ENCODE results near the gene TENT4A.

Gene TENT4A

DNA sequence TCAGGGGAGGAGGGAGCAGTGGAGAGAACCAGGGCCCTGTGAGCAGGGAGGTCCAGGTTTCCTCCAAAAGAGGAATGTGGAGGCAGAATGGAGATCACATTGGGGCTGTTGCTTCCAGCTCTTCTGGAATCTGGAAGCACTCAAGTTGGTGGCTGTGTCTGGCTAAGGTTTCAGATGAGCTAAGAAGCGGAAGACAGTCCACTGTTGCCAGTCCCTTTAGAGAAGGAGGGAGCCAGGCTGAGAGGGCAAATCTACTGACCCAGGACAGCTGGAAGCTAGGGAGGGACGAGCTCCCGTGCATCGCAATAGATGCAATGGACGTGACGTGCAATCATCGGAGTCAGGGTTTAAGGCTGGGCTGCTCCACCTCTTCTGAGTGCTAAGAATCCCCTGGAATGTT, 71.2 kb downstream of the TENT4A start:
- TF ChIP-seq, protein P1, sequence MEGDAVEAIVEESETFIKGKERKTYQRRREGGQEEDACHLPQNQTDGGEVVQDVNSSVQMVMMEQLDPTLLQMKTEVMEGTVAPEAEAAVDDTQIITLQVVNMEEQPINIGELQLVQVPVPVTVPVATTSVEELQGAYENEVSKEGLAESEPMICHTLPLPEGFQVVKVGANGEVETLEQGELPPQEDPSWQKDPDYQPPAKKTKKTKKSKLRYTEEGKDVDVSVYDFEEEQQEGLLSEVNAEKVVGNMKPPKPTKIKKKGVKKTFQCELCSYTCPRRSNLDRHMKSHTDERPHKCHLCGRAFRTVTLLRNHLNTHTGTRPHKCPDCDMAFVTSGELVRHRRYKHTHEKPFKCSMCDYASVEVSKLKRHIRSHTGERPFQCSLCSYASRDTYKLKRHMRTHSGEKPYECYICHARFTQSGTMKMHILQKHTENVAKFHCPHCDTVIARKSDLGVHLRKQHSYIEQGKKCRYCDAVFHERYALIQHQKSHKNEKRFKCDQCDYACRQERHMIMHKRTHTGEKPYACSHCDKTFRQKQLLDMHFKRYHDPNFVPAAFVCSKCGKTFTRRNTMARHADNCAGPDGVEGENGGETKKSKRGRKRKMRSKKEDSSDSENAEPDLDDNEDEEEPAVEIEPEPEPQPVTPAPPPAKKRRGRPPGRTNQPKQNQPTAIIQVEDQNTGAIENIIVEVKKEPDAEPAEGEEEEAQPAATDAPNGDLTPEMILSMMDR (IDR thresholded peaks at IDR 0.05) = no peak

DNA sequence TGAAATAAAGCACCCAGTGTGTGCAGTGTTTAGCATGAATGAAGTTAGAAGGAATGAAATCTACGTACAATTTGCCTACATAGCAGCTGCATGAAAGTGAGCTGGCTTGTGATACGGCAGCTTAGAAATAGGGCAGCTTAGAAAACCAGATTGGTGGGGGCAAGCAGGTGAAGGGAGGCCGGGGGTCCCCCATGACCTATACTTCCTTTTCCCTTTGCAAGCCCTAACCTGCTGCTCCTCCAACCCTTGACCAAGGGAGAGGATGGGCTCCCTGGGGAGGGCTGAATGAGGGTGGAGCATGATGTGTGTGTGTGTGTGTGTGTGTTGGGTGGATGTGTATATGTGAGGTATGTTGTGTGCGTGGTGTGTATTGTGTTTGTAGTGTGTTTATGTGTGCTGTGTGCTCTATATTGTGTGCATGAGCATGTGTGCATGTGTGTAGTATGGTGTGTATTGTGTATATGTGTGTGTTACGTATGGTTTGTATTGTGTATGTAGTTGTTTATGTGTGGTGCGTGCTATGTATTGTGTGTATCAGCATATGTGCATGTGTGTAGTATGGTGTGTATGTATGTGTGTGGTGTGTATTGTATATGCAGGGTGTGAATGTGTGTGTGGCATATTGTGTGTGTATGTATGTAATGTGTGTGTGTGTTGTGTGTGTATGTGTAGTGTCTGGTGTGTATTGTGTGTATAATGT, 72.1 kb downstream of the TENT4A start:
- TF ChIP-seq, protein P1 (IDR thresholded peaks at IDR 0.05) = no peak

DNA sequence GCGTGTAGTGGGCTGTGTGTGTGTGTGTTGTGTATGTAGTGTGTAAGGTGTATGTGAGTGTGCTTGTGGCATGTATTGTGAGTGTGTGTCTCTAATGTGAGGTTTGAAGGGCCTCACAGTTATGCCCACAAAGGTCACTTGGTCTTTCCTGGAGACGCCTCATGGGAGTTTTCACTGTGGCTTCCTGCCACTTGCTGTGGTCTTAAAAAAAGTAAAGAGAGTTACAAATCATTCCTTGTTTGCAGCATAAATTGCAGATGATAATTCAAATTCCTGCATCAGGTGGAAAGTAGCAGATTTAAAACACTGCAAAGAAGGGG, 72.6 kb downstream of the TENT4A start:
- TF ChIP-seq, protein P1 (IDR thresholded peaks at IDR 0.05) = no peak

DNA sequence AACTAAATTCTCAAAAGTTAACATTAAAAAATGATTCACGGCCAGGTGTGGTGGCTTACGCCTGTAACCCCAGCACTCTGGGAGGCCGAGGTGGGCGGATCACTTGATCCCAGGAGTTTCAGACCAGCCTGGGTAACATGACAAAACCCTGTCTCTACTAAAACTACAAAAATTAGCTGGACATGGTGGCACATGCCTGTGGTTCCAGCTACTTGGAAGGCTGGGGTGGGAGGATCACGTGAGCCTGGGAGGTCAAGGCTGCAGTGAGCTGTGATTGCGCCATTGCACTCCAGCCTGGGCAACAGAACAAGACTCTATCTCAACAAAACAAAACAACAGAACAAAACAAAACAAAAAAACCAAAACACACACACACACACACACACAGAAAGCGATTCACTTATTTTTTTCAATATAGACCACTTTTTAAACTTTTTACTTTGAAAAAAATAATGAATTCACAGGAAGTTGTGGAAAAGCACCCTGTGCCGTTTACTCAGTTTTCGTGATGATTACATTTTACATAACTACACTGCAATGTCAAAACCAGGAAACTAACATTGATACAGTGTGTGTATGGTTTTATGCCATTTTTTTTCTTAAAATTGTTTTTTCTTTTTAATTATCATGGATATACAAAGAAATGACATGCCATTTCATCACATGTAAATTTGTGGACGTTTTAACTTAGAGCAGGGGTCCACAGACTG, 73.7 kb downstream of the TENT4A start:
- TF ChIP-seq, protein P1 (IDR thresholded peaks at IDR 0.05) = no peak

DNA sequence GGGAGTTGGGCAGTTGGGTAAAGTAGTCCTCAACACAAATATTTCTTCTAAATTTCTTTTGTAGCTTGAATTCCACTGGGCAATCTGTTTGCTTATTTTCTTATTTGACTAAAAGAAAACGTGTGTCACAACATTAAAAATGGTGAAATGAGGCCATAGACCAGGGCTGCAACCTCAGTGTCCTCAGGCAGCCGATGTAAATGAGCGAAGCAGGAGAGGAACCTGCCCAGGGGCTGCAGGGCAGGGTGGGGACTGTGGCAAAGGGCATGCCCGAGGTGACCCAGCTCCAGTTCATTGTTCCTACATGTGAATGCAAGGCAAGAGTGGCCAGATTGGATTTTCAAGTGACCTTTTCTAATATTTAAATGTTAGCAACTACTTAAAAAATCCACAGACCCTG, 74.7 kb downstream of the TENT4A start:
- TF ChIP-seq, protein P1 (IDR thresholded peaks at IDR 0.05) = no peak

DNA sequence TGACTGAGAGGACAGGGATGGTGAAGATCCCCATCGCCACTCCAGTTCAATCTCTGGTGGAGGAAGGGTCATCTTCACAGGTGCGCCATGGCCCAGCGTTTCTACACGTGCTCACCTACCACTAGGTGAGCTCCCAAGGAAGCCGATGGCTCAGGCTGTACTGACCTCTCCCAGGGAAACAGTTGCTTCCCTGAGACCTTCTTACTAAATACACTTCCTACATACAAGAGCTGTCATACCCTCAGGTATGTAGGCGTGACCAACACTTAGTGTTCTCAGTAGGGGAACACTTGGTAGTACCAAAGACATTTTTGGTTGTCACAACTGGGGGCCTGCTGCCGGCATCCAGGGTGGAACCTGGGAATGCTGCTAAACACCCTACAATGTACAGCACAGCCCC, 75.2 kb downstream of the TENT4A start:
- TF ChIP-seq, protein P1 (IDR thresholded peaks at IDR 0.05) = no peak

DNA sequence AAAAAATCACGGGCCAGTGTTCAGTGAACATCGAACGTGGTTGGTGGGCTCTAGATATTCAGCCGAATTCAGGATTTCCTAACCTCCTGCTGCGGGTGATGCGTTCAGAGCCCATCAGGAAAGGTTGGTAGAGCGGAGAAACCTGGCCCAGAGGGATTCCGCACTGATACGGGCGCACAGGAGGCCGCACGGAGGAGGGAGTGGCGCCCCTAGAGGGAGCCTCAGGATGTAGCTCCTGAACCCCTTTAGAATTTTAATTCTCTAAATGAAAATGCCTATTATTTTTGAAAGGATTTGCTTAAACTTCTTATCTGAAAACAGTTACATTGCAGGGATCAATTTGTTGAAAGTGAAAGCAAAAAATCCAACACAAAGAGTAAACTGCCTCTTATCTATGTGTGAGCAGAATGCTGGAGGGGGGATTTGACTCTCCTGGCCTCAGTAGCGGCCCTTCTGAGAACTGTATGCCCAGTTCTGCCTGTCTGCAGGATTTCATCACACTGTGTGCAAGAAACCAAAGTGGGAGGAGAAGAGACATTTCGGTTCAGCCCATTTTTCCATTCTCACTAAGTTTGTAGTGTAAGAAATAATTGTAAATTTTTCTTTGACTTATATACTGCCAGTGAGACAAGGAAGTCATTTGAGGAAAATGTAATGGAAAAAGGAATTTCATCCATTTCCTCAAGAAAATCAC, 75.9 kb downstream of the TENT4A start:
- TF ChIP-seq, protein P1 (IDR thresholded peaks at IDR 0.05) = peak; percentile 45

All from LNCAP (cell line).